AML-193 (cell line): ENCODE results near the gene C7.
"Not testable (repeated sequence)": the region's sequence is repeated elsewhere in the genome, so short reads cannot be mapped to it uniquely, and the experiment has no call there.

Experiments used
- DNase-seq, 2 experiments: peaks; one replicate each; lab custom pipeline; 2025; lab: John Stamatoyannopoulos, UW

Gene C7

GRCh38 chr5:40991168-40991980 is 82.1 kb downstream of the C7 start:
- no peak for DNase-seq

DNA sequence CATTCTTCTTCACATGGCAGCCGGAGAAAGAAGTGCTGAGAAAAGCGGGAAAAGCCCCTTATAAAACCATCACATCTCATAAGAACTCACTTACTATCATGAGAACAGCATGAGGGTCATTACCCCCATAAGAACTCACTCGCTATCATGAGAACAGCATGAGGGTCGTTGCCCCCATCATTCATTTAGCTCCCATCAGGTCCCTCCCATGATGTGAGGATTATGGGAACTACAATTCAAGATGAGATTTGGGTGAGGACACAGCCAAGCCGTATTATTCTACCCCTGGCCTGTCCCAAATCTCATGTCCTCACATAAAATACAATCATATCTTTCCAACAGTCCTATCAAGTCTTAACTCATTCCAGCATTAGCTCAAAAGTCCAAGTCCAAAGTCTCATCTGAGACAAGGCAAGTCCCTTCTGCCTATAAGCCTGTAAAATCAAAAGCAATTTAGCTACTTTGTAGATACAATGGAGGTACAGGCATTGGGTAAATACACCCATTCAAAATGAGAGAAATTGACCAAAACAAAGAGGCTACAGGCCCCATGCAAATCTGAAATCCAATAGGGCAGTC is 82.8 kb downstream of the C7 start:
- DNase-seq: no peak

DNA sequence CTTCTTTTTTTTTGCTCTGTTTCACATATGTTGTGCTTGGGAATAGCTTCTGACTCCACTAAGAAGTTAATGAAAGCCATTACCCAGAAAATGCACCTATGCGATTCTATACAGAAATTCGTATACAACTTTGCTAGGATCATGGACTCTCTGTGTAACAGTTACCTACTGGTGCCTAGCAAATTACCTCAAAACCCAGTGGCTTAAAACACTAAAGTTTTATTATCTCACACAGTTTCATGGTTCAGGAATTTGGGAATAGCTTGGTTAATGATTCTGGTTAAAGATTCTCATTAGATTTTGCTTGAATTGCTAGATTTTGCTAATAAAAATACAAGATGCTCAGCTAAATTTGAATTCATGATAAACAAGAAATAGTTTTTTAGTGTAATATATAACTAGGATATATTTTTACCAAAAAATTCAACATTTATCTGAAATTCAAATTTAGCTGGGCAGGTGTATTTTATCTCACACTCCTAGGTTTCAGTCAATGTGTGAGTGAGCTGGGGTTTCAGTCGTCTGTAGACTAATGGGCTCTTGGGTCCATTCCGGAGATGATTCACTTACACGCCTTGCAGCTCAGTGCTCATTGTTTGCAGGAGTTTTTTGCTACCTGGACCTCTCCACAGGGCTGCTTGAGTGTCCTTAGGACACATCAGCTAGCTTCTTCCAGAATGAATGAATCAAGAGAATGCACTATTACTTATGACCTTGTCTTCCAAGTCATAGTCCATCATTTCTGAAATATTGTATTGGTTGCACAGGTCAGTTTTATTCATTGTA is 86.7 kb downstream of the C7 start:
- no peak for DNase-seq

- no peak for DNase-seq
These were observed 89.8 kb downstream of the C7 start for GRCh38 chr5:40999142-40999541.

DNA sequence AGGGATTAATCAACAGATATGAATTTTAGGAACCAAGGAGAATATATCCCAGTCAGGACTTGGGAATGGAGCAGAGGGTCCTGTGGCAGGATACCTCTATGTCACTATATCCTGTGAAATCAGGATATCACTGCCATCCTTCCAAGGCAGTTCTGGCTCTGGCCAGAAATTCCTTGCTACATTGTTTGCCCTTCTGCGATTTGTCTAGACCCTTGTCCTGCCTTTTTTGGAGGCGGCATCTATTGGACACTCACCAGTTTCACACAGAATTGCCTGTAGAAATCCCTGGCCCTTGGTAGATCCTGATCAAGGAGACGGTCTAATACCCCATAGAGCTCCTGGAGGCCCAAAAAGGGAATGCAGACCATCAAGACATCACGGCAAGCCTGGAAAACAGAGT is 90.7 kb downstream of the C7 start:
- DNase-seq: no peak

- no peak for DNase-seq
These were observed 94.5 kb downstream of the C7 start for GRCh38 chr5:41003670-41004376.

- no peak for DNase-seq
These were observed 95.6 kb downstream of the C7 start for GRCh38 chr5:41004931-41005330.

DNA sequence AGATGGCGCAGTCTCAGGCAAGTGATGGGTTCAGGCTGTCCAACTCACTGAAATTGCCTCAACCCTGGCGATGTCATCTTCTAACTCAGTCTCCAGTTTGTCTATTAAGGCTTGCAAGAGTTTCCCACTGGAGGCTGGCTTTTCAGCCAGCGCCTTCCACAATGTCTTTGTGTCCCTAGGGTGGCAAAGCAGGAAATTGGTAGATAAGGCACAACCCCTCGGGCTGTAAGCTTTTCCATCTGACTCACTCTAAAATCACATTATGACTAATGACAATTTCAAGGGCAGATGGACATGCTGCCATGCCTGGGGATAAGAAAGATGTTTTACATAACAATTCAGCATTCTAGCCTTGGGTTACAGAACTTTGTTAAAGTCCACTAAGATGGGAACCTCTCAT is 99.9 kb downstream of the C7 start:
- no peak for DNase-seq

GRCh38 chr5:41010572-41010971 is 101.3 kb downstream of the C7 start:
- no peak for DNase-seq

- no peak for DNase-seq
These were observed 103.0 kb downstream of the C7 start for GRCh38 chr5:41012318-41012717.

GRCh38 chr5:41022600-41022999 is 113.3 kb downstream of the C7 start:
- DNase-seq: not testable (repeated sequence)
